ELR (cell line): ENCODE data around the gene B9D1.

ENCODE experiments used
- DNase-seq: peaks from one replicate; pipeline ENCODE4 v3.0.0-alpha.2; 2015; ENCODE audit warnings: low read depth

The B9D1 gene

GRCh38 chr17:19338031-19338990, 24.2 kb downstream of the B9D1 start:
- peak; percentile 63 for DNase-seq

GRCh38 chr17:19337712-19338023, 24.9 kb downstream of the B9D1 start:
- DNase-seq = no peak

GRCh38 chr17:19336938-19337711, 25.4 kb downstream of the B9D1 start:
- no peak for DNase-seq

- DNase-seq = no peak
Observed at GRCh38 chr17:19335951-19336631, 26.4 kb downstream of the B9D1 start.

GRCh38 chr17:19334331-19334730, 28.2 kb downstream of the B9D1 start:
- DNase-seq = no peak

- DNase-seq = no peak
Observed at GRCh38 chr17:19333736-19334290, 28.7 kb downstream of the B9D1 start.

- no peak for DNase-seq
Observed at GRCh38 chr17:19333132-19333440, 29.4 kb downstream of the B9D1 start.

- DNase-seq = peak; percentile 24
Observed at GRCh38 chr17:19332371-19333131, 30.0 kb downstream of the B9D1 start.

- no peak for DNase-seq
Observed at GRCh38 chr17:19331543-19332245, 30.8 kb downstream of the B9D1 start.

- DNase-seq = peak; percentile 91
Observed at GRCh38 chr17:19331134-19331533, 31.4 kb downstream of the B9D1 start.

GRCh38 chr17:19330271-19330670, 32.3 kb downstream of the B9D1 start:
- DNase-seq = no peak

- no peak for DNase-seq
Observed at GRCh38 chr17:19329839-19330238, 32.7 kb downstream of the B9D1 start.

- no peak for DNase-seq
Observed at GRCh38 chr17:19329136-19329535, 33.4 kb downstream of the B9D1 start.

GRCh38 chr17:19328441-19329061, 34.0 kb downstream of the B9D1 start:
- DNase-seq = no peak

GRCh38 chr17:19327031-19327783, 35.3 kb downstream of the B9D1 start:
- peak; percentile 92 for DNase-seq

GRCh38 chr17:19325542-19325941, 37.0 kb downstream of the B9D1 start:
- DNase-seq = no peak

- DNase-seq = no peak
Observed at GRCh38 chr17:19322861-19323260, 39.7 kb downstream of the B9D1 start.

- no peak for DNase-seq
Observed at GRCh38 chr17:19322129-19322505, 40.4 kb downstream of the B9D1 start.

- no peak for DNase-seq
Observed at GRCh38 chr17:19321481-19322128, 40.9 kb downstream of the B9D1 start.
